Body of pancreas (tissue), 4 donors: ENCODE data around the gene UGT2A2. TPM values are rescaled to one million over a fixed set of nuclear protein-coding genes. Genes with fewer than 3 reads are reported as not detected.
"Not testable (repeated sequence)": the region's sequence is repeated elsewhere in the genome, so short reads cannot be mapped to it uniquely, and the experiment has no call there.

Experiments
- ATAC-seq: fragments of 150-250 bp; one replicate; pipeline ENCODE4 v1.9.1; 2016
- DNase-seq, 4 donors: peaks; one replicate each; pipeline ENCODE4 v3.0.0-alpha.2; 2019
- H3K27ac ChIP-seq, 4 donors: fragments of 200-600 bp; sonication (generic); 1 replicate in 3 of 4; 2 replicates in 1 of 4; pipeline versions ENCODE4 v1.5.1 to v1.6.1; 2016 to 2019; ENCODE audit warnings: mild to moderate bottlenecking in 1 of 4, mixed read lengths in 1 of 4, moderate library complexity in 1 of 4
- H3K27me3 ChIP-seq, 2 donors: fragments of 200-600 bp; sonication (generic); one replicate each; pipeline ENCODE4 v1.6.0; 2016; ENCODE audit warnings: mild to moderate bottlenecking in 1 of 2
- H3K36me3 ChIP-seq, 2 donors: fragments of 200-600 bp; sonication (generic); replicated peaks in 1 of 2; 2 replicates each; pipeline ENCODE4 v1.5.1; 2016; ENCODE audit warnings: low read depth in 2 of 2; ENCODE audit not compliant: insufficient read depth in 1 of 2
- H3K4me1 ChIP-seq: fragments of 200-600 bp; sonication (generic); one replicate; pipeline ENCODE4 v1.6.0; 2016
- H3K4me3 ChIP-seq, 2 donors: fragments of 200-600 bp; sonication (generic); 1 replicate in 1 of 2; 2 replicates in 1 of 2; pipeline ENCODE4 v1.5.1; 2016 to 2019
- H3K9me3 ChIP-seq, 3 donors: fragments of 200-600 bp; sonication (generic); 1 replicate in 2 of 3; 2 replicates in 1 of 3; pipeline ENCODE4 v1.5.1; 2016
- POLR2A ChIP-seq, 3 donors: fragments of 450-650 bp; IDR thresholded peaks; one replicate each; pipeline ENCODE4 v1.6.1; 2016; ENCODE audit warnings: antibody characterized with exemption in 3 of 3, mild to moderate bottlenecking in 2 of 3
- WGBS, 2 donors: methylation state at CpG; one replicate each; pipeline ENCODE4 v1.1.5; 2017; 5-methylcytosine and 5-hydroxymethylcytosine counted together
- intact Hi-C: fragments of 100-400 bp; cut with DNase I; formaldehyde crosslinking; loops from one replicate; pipeline ENCODE4 v1.15.1; 2023
- total RNA-seq, 2 donors: library from RNA; depleted of rRNA; stranded (reverse); fragments of >200 nt; gene quantifications; one replicate each; pipeline ENCODE4 v1.1.0, GENCODE V29; 2016
- TF ChIP-seq, protein P1 (sequence below), 7 experiments: fragments of 450-650 bp in 4 of 7; fragments of 200-600 bp in 3 of 7; sonication (generic) in 3 of 7; IDR thresholded peaks; one replicate each; pipeline ENCODE4 v1.5.1; 2016 to 2019; ENCODE audit warnings: antibody characterized with exemption in 7 of 7

The UGT2A2 gene
- total RNA-seq: not detected

DNA sequence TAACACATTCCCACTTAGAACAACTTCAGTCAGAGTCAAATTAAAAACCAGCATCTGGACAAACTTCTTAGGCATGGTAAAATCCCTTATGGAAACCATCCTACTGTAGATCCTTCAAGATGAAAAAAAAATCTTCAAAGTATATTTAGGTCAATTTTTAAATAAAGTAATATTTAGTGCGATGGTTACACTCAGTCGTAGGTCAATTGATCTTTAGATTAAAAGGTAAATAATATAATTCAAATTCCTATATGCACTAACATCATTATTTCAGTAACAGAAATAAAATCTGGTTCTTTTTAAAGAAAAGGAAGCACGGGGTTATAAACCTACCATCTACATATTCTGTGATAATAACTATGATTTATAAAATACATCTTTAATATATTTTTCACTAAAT, at the start of gene UGT2A2:
TSS of gene UGT2A2 (minus strand) at position 101 of the 400 bp plus-strand sequence. CDS start at position 99, 2 bp downstream.
- DNase-seq: no peak
- no peaks in the 10 kb centered on the region for H3K4me1 ChIP-seq
- H3K36me3 ChIP-seq: no peaks in the 10 kb centered on the region
- TF ChIP-seq POLR2A (IDR thresholded peaks at IDR 0.05): no peak
- TF ChIP-seq, protein P1, sequence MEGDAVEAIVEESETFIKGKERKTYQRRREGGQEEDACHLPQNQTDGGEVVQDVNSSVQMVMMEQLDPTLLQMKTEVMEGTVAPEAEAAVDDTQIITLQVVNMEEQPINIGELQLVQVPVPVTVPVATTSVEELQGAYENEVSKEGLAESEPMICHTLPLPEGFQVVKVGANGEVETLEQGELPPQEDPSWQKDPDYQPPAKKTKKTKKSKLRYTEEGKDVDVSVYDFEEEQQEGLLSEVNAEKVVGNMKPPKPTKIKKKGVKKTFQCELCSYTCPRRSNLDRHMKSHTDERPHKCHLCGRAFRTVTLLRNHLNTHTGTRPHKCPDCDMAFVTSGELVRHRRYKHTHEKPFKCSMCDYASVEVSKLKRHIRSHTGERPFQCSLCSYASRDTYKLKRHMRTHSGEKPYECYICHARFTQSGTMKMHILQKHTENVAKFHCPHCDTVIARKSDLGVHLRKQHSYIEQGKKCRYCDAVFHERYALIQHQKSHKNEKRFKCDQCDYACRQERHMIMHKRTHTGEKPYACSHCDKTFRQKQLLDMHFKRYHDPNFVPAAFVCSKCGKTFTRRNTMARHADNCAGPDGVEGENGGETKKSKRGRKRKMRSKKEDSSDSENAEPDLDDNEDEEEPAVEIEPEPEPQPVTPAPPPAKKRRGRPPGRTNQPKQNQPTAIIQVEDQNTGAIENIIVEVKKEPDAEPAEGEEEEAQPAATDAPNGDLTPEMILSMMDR (IDR thresholded peaks at IDR 0.05): no peak
- H3K27me3 ChIP-seq: no peaks in the 10 kb centered on the region
- no peak within 1 kb of the TSS for H3K27ac ChIP-seq
- ATAC-seq: no peak
- H3K4me3 ChIP-seq: no peak within 1 kb of the TSS
- H3K9me3 ChIP-seq: no peaks in the 10 kb centered on the region
- intact Hi-C loops: no loop called here
- 85 to 88% methylated on average over 3 of the region's 3 CpGs for WGBS, 2 donors

DNA sequence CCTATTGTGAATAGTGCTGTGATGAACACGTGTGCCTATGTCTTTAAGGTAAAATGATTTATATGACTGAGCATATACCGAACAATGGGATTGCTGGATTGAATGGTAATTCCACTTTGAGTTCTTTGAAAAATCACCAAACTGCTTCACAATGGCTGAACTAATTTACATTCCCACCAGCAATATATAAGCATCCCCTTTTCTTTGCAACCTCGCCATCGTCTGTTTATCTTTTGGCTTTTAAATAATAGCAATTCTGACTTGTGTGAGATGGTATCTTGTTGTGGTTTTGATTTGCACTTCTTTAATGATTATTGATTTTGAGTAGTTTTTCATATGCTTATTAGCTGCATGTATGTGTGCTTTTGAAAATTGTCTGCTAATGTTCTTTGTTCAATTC, 45.4 kb upstream of the UGT2A2 start:
- Histone ChIP-seq H3K27me3 (no peaks in the 10 kb centered on the region), H3K4me1 (no peaks in the 10 kb centered on the region), H3K36me3 (no peaks in the 10 kb centered on the region), H3K4me3 (no peak overlapping the region), H3K9me3 (no peaks in the 10 kb centered on the region), H3K27ac (no peak overlapping the region)
- no peak for DNase-seq
- ATAC-seq: no peak
- intact Hi-C loops: loop anchor here (5.0 kb wide), 1 partner anchor 197 kb away; no protein-coding TSS in a partner anchor
- TF ChIP-seq, protein P1 (IDR thresholded peaks at IDR 0.05): no peak
- TF ChIP-seq POLR2A (IDR thresholded peaks at IDR 0.05): no peak
- 56 to 58% methylated on average over 4 of the region's 4 CpGs for WGBS, 2 donors

DNA sequence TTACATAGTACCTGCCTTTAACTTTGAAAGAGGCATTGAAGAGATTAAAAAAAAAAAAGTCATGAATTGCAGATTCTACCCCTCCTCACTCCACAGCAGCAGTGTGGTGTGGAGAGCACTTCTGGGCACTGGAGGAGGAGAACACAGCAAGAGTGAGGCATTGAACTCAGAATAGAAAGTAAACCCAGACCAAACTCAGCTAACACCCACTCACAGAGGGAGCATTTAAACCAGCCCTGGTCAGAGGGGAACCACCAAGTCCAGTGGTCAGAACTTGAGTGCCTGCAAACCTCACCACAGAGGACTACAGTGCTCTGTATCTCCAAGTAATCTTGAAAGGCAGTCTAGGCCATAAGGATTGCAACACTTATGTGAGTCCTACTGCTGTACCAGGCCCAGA, 29.2 kb upstream of the UGT2A2 start:
- DNase-seq (no peak), ATAC-seq (no peak)
- no peaks in the 10 kb centered on the region for H3K36me3 ChIP-seq
- no peaks in the 10 kb centered on the region for H3K9me3 ChIP-seq
- H3K27me3 ChIP-seq: no peaks in the 10 kb centered on the region
- TF ChIP-seq, protein P1 (IDR thresholded peaks at IDR 0.05): no peak
- TF ChIP-seq POLR2A (IDR thresholded peaks at IDR 0.05): no peak
- H3K4me3 ChIP-seq: no peak overlapping the region
- intact Hi-C loops: no loop called here
- H3K4me1 ChIP-seq: no peaks in the 10 kb centered on the region
- no peak overlapping the region for H3K27ac ChIP-seq

DNA sequence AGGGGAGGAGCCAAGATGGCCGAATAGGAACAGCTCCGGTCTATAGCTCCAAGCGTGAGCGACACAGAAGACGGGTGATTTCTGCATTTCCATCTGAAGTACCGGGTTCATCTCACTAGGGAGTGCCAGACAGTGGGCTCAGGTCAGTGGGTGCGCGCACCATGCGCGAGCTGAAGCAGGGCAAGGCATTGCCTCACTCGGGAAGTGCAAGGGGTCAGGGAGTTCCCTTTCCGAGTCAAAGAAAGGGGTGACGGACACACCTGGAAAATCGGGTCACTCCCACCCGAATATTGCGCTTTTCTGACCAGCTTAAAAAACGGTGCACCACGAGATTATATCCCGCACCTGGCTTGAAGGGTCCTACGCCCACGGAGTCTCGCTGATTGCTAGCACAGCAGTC, 24.6 kb upstream of the UGT2A2 start:
- H3K36me3 ChIP-seq, ATAC-seq, intact Hi-C loops, H3K27ac ChIP-seq, DNase-seq, H3K4me3 ChIP-seq, H3K4me1 ChIP-seq, H3K9me3 ChIP-seq, H3K27me3 ChIP-seq: not testable (repeated sequence)
- 79 to 84% methylated on average over 22 of the region's 22 CpGs for WGBS, 2 donors

DNA sequence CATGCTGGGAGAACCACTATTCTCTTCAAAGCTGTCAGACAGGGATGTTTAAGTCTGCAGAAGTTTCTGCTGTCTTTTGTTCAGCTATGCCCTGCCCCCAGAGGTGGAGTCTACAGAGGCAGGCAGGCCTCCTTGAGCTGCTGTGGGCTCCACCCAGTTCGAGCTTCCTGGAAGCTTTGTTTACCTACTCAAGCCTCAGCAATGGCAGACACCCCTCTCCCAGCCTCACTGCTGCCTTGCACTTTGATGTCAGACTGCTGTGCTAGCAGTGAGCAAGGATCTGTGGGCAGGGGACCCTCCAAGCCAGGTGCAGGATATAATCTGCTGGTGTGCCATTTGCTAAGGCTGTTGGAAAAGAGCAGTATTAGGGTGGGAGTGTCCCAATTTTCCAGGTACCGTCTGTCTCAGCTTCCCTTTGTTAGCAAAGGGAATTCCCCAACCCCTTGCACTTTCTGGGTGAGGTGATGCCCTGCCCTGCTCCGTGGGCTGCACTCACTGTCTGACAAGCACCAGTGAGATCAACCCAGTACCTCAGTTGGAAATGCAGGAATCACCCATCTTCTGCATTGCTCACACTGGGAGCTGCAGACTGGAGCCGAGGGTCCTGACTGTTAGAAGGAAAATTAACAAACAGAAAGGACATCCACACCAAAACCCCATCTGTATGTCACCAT, 21.8 kb upstream of the UGT2A2 start:
- intact Hi-C loops: not testable (repeated sequence)

DNA sequence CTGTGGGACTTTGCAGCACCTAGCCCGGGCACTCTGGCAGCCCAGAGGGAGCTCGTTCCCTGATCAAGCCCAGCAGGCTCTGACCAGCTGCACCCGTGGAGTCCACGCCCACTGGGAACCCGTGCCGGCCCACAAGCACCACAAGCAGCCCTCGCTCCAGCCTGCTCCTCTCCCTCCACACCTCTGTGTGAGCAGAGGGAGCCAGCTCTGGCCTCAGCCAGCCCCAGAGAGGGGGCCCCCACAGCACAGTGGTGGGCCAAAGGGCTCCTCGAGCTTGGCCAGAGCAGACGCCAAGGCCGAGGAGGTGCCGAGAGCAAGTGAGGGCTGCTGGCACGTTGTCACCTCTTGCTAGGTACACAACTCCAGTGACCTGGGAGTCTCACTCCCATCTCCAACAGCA, 18.7 kb upstream of the UGT2A2 start:
- no peaks in the 10 kb centered on the region for H3K36me3 ChIP-seq
- no peaks in the 10 kb centered on the region for H3K9me3 ChIP-seq
- H3K4me3 ChIP-seq: no peak overlapping the region
- H3K27ac ChIP-seq: no peak overlapping the region
- no peak for DNase-seq
- no peaks in the 10 kb centered on the region for H3K27me3 ChIP-seq
- 84% methylated on average over 5 to 12 of the region's 12 CpGs for WGBS, 2 donors
- no peaks in the 10 kb centered on the region for H3K4me1 ChIP-seq
- TF ChIP-seq POLR2A (IDR thresholded peaks at IDR 0.05): no peak
- TF ChIP-seq, protein P1 (IDR thresholded peaks at IDR 0.05): no peak
- no peak for ATAC-seq
- intact Hi-C loops: no loop called here

More for the DNA sequence above, 21.8 kb upstream of the UGT2A2 start:
- not testable (repeated sequence) for H3K4me3 ChIP-seq, H3K4me1 ChIP-seq, H3K27ac ChIP-seq, H3K36me3 ChIP-seq, H3K27me3 ChIP-seq, DNase-seq, ATAC-seq, H3K9me3 ChIP-seq
- WGBS, 2 donors: 55 to 60% methylated on average over 4 of the region's 4 CpGs
